MV-4-11 (cell line): ENCODE measurements around the gene WWOX.

Experiments
- DNase-seq: peaks from one replicate; lab custom pipeline; 2025; lab: John Stamatoyannopoulos, UW

WWOX gene

DNA sequence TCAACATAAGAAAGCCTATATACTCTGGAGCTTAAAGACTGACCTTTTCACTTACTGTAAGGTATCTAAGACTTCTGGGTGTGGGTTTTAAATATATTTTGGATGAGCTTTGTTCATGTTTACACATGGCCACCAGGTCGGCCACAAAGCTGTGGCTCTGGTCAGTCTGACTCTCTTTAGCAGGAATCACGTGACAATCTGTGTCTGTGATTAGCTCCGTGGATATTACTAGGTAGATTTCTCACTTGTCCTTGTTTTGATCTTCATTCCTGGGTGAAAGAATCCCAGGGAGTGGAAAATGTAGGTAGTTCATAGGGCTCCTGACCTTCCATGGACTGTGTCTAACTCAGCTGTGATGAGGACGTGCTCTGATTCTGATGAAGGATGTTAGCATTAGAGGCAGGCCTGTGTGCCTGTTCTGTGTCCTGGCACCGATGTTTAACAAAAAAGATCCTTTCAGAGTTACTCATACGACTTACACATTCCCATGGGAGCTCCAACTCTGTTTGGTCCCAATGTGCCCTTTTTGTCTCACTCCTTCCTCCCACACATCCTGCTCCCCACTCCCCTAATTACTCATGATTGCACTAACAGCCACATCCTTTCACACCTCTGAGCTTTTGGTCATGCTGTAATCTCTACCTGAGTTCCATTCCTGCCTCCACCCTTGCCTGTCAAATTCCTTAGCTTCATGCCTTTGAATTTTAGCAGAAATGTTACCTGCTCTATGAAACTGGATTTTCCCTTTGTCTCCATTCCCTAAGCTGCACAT is 1076.0 kb downstream of the WWOX start:
- no peak for DNase-seq

DNA sequence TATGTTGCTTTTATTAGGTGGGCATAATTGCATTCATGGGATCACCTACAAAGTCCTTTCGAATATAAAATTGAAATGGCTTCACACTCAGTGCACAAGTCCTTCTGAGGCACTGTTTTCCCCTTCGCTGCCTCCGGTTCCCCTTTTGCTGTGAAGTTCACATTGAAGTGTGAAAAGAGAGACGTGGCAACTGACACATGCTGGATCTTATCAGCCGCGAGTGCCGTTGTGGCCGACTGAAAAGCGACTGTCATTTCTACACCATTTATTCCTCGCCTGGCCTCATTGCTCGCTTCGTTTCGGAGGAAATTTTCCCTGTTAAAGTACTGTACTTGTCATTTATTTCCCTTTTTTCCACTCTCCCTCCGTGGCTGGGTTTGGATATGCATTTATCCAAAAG is 1077.6 kb downstream of the WWOX start:
- no peak for DNase-seq

DNA sequence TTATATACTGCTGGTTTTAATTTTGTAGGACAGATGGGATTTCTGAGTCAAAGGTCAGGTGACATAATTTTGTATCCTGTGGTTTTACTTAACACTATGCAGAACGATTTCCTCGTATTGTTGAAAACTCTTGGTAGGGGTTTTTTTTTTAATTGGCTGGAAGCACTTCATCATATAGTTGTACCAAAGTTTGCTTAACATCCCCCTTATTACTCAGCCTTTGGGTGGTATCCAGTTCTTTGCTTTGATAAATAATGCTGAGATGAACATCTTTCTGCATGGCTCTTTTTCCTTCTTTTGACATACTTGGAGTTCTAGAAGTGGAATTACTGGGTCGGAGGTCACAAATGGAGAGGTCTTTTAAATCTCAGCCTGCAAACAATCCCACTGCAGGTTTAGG is 1082.0 kb downstream of the WWOX start:
- no peak for DNase-seq

DNA sequence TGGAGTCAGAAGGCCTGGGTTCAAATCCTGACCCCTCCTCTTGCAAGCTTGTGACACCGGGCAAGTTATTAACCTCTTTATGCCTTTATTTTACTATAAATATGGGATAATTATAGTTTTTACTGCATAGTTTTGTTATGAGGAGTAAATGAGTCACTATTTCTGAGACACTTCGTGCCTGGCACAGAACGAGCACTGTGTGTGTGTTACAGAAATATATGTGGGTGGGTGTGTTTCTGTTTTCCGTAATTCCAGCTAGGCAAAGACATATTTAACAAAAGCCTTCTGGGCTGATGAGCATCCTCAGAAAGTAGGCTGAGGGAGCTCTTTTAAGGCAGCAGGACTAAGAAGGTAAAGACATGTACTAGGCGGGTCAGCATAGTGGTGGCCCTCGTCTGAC is 1083.2 kb downstream of the WWOX start:
- DNase-seq: no peak

DNA sequence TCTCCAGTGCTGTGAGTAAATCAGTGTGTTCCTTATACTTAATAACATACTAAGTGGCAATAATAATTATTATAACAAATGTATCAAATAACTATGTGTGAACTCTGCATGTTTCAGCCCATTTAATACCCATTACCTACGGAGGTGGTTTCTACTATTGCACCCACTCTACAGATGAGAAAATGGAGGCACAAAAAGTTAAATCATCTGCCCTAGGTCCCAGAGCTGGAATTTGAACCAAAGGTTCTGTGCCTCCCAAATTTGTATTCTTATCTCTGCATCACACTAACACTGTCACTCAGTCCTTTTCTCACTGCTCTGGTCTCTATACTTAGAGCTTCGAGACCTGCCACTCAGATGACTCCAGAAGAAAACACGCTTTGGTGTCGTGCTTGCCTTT is 1084.1 kb downstream of the WWOX start:
- DNase-seq: no peak

DNA sequence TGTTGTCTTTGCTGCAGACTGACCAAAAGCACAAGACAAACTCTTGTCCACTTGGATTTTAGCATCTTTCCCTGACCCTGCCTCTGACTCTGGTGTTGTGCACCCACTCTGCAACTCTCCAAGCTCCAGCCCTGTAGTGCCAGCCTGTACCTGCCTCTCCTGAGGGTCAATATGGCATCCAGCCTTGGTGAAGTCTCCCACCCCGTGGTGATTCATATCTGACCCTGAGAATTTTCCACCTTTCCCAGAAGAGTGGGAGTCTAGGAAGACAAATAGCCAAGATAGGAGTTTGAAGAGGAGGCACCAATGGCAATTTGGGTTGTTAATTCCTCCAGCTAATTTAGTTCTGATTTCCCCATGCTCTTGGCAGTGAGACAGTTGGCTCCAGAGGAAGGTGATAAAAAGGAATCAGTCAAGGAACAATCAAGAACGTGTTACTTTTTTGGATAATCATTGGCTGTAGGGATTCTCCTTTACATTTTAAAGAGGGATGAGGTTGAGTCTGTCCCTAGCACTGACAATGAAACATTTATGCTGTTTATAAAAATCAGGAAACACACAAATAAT is 1085.1 kb downstream of the WWOX start:
- no peak for DNase-seq

DNA sequence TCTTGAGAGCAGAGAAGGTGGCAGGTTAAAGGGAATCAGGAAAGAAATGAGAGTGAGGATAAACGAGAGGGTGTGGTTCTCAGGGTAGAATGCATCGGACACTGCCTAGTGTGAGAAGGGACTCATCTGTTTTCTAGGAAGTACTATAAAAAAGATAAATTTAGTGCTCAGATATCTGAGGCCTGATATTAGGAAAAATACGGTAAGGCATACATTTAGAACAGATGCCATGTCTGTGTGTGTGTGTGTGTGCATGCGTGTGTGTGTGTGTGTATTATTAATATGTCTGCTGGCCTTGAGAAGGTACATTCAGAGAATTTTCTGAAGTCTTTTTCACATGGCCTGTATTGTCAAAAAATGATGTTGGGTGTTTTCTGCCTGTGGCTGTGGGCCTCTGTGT is 1086.3 kb downstream of the WWOX start:
- no peak for DNase-seq

DNA sequence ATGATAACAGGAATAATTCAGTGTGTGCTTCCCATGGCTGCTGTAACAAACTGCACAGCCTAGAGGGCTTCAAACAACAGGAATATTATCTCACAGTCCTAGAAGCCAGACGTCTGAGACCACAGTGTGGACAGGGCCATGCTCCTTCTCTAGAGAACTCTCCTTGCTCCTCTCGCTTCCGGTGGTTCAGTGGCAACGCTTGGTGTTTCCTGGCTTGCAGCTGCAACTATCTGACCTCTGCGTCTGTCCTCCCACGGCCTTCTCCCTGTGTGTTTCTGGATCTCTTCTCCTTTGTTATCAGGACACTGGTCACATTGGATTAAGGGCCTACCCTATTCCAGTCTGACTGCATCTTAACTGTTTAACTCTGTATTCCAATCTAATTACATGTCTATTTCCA is 1086.7 kb downstream of the WWOX start:
- no peak for DNase-seq

DNA sequence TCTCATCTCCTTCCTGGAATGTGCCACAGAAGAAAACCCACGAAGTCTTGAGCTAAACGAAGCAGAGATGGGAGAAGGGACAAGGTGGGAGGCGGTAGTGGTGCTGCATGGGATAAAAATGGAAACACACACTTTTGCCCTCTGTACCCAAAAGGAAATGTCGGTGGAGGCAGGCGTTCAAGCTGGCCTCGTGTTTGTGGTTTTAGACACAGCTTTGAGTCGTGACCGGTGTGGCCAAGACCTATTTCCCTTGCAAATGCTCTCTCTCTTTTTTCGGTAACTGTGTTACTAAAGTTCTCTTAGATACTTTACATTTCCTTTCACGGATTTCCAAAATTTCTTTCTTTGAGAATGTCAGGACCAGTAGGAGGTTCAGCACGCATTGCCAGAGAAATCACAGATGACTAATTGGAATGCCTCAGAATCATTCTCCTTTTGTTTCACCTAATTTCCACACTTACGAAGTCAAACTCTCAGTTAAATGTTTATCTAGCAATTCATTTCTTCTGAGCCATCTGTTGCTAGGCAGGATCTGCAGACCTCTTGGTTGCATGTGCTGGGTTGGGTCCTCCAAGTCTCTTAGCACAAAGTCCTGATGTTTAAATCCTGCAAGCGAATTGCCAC is 1088.8 kb downstream of the WWOX start:
- DNase-seq: no peak

DNA sequence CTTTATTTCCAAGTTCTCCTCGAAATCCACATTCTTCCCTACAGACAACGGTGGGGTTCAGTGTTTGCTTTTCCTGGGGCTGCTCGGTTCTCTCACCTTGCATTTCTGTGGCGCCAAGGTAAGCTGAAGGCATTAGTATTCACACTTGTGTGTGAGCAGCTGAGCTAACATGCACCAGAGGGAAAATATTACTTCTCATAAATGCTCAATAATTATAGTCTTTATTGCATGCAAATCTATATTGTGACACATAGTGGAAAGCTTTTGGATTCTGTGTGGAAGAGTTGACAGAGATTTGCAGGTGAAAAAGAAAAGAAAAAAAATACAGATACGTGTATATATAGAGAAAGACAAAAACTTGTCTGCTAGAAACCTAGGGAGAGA is 1089.3 kb downstream of the WWOX start:
- no peak for DNase-seq

DNA sequence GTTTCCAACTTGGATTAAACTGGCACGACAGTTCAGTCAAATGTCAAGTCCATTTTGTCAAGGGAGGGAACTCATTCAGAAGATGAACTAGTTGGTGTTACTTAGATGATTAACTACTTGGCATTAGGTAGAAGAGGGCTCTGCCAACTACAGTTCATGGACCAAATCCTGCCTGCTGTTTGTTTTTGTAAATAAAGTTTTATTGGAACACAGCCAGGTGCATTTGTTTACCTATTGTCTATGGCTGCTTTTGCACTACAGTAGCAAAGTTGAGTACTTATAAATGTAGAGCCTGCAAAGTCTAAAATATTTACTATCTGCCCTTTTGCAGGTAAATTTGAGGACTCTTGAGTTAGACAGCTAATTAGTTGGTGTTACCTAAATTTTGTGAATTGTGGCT is 1091.1 kb downstream of the WWOX start:
- DNase-seq: no peak

DNA sequence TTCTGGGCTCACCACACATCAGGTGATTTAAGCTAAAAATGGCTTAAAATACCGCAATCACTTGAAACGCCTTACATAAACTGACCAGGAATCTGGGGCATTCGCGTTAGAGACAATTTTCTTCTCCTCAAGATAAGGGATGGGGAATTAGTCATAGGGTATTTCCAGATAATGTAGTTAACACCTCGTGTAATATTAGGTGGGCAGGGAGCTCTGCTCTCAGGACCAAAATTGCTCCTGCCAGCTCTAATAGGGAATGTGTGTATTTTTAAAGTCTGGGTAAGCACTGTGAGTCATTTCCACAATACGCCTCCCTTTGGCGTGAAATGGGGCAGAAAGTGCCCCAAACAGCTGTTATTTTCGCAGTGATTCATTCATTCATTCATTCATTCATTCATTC is 1092.5 kb downstream of the WWOX start:
- no peak for DNase-seq

DNA sequence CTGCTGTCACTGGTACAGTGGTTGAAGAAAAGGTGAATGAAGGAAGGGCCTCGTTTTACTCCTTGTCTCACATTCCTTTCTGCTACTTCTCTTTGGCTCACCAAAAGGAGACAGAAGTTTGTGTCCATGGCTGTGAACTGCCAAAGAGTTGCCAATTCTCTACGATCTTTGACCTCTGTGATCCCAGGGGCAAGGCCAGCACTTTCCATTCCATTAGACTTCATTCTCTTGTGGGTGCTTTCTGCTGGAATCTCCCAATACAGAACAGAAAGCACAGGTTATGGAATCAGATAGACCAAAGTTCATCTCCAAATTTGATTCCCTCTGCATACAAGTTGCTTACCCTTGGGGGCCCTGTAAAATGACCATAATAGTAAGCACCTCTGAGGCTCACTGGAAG is 1093.5 kb downstream of the WWOX start:
- no peak for DNase-seq

DNA sequence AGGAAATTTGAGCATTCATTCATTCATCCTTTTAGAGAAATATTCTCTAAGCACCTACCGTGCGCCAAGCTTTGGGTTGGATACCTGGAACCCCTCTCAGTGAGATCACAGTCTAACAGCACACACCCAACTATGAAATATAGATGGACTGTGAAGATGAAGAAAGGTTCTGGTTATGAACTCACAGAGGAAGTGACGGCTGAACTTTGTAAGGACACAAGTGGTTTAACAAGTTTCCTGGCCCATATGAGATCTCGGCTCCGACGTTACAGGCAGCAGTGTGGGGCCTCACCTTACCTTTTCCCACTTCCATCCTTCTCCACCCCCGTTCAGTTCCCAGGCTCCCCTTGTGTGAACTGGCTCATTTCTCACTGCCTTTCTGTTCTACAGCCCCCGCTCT is 1094.8 kb downstream of the WWOX start:
- DNase-seq: no peak

DNA sequence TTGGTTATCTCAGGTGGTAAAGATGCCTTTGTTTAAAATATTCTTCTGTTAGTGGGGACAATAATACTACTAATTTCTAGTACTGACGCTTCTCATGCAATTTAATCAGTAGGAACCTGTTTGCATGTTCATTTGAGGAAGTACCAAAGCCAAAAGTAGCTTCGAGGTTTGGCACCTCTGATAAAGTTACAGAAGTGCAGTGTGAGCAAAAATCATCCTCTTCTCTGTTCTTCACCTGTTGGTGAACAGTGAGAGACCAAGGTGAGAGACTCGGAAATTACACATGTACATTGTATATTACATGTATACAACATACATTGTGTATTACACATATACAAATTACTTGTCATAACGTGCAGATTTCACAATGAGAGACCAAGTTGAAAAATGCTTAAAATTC is 1096.5 kb downstream of the WWOX start:
- no peak for DNase-seq

DNA sequence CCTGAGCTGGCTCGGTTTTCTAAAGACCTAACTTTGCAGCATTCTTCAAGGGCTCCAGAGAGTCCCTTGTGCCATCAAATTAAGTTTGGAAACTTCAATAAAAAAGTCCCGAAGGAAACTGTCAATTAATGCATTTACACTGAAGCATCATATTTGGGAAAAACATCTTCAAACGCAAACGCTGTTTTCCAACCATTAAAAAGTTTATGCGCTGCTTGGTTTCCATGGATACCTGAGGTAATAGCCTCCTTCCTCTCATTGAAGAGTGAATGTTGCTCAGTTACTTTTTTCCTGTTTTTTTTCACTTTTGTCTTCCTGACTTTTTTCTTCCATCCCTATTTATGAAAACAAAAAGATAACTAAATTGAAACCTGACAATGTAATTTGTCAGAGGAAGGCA is 1102.0 kb downstream of the WWOX start:
- no peak for DNase-seq

DNA sequence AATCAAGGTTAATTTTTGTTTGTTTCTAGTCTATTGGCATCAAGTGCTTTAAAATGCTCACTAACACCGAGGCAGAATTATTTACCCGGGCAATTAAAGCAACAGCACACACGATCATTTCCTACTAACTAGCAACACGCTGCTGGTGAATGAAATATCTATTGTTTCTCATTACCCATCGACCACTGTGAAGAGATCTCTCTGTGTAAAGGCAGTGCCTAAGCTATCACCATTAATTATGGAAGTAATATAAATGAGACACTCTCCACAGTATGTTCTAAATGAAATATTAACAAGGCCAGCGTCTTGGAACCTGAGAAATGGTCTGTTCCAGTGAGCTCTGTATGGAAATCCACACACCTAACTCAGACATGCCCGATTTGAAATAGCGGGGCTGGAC is 1103.5 kb downstream of the WWOX start:
- no peak for DNase-seq

DNA sequence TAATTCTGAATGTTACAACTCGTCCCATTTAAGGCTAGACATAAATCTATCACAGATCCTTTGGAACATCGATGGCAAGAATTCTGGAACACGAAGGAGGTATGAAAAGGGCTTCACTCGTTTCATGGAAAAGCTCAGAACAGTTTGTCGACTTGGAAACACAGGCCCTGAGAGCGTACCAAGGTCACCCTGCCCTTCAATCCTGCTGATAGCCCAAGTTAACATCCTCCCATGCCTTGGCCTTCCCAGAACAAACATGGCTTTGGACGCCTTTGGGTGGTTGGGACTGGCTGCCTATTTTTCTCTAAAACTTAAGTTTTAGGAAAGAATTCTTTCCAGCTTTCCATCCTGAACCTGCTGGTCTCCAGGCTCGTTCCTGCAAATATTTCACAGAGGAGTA is 1105.0 kb downstream of the WWOX start:
- DNase-seq: no peak

DNA sequence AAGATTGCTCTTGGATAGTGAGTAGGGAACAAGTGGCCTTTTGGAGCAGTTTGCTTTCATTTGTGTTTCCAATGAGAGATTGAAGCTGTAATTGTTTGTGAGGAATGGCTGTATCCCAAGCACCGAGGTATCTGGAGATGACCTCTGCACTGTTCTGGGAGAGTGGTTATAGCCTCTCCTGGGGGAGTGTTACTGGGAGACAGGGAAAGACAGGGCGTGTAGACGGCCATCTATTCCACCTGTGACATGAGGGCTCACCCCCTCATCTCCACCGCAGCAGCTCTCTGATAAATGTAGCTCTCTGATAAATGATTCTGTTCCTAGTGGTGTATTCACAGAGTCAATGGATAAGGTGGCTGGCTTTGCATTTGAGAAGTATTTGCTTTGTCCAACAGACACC is 1107.4 kb downstream of the WWOX start:
- DNase-seq: no peak

DNA sequence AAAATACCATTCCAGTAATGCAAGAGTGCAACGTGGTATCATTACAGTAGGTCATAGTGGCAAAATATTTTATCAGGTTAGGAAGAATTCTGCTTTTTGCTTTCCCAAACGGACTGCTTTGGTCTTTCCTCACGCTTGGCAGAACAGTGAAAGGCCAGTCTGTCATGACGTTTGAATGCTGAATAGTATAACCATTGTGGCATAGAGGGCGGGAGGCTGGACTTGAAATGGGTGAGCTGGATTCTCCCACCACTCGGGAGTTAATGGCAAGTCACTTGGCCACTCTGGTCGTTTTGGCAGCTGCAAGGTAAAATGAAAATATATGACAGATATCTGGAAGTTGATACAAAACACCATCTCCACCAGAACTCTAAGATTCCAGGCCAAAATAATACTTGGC is 1109.9 kb downstream of the WWOX start:
- DNase-seq: no peak

DNA sequence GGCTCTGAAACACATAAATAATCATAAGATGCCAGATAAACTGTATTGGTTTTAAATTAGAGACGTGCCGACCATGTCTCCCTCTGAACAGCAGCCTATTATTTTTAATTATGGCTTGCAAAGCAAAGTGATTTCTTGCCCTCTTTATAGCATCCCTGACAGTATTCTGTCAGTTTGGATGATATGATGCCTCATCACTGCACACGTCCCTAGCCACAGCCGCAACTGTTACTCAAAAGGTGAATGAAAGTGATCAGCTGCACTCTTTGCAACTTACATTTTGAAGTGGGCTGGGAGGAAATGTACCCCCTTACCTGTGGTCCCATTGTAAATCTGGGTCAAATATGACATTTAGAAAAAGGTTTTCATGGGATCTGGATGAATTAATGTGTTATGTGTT is 1111.2 kb downstream of the WWOX start:
- no peak for DNase-seq

DNA sequence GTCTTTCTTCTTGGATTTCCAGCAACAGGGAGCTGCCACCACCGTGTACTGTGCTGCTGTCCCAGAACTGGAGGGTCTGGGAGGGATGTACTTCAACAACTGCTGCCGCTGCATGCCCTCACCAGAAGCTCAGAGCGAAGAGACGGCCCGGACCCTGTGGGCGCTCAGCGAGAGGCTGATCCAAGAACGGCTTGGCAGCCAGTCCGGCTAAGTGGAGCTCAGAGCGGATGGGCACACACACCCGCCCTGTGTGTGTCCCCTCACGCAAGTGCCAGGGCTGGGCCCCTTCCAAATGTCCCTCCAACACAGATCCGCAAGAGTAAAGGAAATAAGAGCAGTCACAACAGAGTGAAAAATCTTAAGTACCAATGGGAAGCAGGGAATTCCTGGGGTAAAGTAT is 1112.1 kb downstream of the WWOX start:
- no peak for DNase-seq

DNA sequence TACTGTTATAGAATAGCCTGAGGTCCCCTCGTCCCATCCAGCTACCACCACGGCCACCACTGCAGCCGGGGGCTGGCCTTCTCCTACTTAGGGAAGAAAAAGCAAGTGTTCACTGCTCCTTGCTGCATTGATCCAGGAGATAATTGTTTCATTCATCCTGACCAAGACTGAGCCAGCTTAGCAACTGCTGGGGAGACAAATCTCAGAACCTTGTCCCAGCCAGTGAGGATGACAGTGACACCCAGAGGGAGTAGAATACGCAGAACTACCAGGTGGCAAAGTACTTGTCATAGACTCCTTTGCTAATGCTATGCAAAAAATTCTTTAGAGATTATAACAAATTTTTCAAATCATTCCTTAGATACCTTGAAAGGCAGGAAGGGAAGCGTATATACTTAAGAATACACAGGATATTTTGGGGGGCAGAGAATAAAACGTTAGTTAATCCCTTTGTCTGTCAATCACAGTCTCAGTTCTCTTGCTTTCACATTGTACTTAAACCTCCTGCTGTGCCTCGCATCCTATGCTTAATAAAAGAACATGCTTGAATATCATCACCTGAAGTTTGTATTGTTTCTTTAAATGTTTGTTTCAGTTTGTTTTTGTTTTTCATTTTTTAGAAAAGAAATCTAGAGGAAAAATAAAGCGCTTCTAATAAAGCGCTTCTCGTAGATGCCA is 1112.8 kb downstream of the WWOX start:
- DNase-seq: no peak
